ENCODE measurements around the gene ZNF33A.

DNA sequence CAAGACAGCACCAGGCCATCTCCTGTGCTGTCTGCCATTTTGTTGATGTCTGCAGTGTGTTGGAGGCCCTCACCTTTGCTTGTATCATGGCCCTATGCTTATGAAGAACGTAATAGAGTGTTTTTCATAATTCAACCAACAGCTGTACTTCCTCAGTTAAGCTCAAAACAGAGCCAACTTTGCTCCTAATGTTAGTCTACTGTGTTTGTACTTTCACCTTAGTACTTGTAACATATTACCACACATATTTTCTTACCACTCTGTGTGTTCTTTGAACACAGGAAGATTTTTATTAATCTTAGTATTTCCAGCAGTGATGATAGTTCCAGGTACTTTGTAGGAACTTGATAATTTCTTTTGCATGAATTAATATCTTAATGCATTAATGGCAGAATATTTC, 5.9 kb downstream of the ZNF33A start:
- TF ChIP-seq, protein P1, sequence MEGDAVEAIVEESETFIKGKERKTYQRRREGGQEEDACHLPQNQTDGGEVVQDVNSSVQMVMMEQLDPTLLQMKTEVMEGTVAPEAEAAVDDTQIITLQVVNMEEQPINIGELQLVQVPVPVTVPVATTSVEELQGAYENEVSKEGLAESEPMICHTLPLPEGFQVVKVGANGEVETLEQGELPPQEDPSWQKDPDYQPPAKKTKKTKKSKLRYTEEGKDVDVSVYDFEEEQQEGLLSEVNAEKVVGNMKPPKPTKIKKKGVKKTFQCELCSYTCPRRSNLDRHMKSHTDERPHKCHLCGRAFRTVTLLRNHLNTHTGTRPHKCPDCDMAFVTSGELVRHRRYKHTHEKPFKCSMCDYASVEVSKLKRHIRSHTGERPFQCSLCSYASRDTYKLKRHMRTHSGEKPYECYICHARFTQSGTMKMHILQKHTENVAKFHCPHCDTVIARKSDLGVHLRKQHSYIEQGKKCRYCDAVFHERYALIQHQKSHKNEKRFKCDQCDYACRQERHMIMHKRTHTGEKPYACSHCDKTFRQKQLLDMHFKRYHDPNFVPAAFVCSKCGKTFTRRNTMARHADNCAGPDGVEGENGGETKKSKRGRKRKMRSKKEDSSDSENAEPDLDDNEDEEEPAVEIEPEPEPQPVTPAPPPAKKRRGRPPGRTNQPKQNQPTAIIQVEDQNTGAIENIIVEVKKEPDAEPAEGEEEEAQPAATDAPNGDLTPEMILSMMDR (IDR thresholded peaks at IDR 0.05) = no peak
- no peak for TF ChIP-seq EZH2 (IDR thresholded peaks at IDR 0.05)

Data from neural progenitor cell (in vitro differentiated cells).